Muscle layer of duodenum (tissue), 2 donors: ENCODE data around the gene SYT14.

ENCODE experiments used
- H3K27ac ChIP-seq: one replicate; pipeline ENCODE4 v1.7.0; 2013; ENCODE audit warnings: mild to moderate bottlenecking, low read length
- H3K27me3 ChIP-seq: one replicate; pipeline ENCODE4 v1.7.0; 2013; ENCODE audit warnings: low read depth, mild to moderate bottlenecking, control low read depth, low read length
- H3K36me3 ChIP-seq, 2 donors: one replicate each; pipeline ENCODE4 v1.7.0; 2013; ENCODE audit warnings: low read length in 2 of 2, control low read depth in 1 of 2, mild to moderate bottlenecking in 1 of 2; ENCODE audit not compliant: insufficient read depth in 2 of 2, control insufficient read depth in 1 of 2
- H3K4me1 ChIP-seq, 2 donors: one replicate each; pipeline ENCODE4 v1.7.0; 2013; ENCODE audit warnings: low read length in 2 of 2, mild to moderate bottlenecking in 2 of 2, control low read depth in 1 of 2, moderate library complexity in 1 of 2; ENCODE audit not compliant: insufficient read depth in 2 of 2, control insufficient read depth in 1 of 2
- H3K4me3 ChIP-seq, 2 donors: one replicate each; pipeline ENCODE4 v1.7.0; 2013; ENCODE audit warnings: low read length in 2 of 2, low read depth in 1 of 2, mild to moderate bottlenecking in 1 of 2
- H3K9me3 ChIP-seq, 2 donors: one replicate each; pipeline ENCODE4 v1.7.0; 2013; ENCODE audit warnings: low read length in 2 of 2, control low read depth in 1 of 2, mild to moderate bottlenecking in 1 of 2; ENCODE audit not compliant: control insufficient read depth in 1 of 2
- donor health status: healthy.

SYT14 gene

DNA sequence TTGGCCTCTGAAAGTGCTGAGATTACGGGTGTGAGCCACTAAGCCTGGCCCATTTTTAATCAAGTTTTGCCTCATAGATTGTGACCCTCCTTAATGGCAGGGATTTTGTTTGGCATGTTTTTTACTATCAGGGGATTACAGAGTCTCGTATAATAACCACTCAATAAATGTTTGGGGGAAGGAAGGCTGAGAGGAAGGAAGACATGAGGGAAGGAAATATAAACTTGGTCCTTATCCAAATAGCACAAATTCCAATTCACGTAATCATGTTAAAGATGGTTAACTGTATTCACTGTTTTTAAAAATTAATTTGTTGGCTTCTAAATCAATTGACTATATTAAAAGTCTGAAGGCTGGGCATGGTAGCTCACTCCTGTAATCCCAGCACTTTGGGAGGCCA lies 263.7 kb downstream of the SYT14 start:
- no peaks in the 10 kb centered on the region for H3K4me1 ChIP-seq
- H3K27me3 ChIP-seq = no peaks in the 10 kb centered on the region
- H3K36me3 ChIP-seq = no peaks in the 10 kb centered on the region
- H3K4me3 ChIP-seq = no peak overlapping the region
- no peaks in the 10 kb centered on the region for H3K9me3 ChIP-seq
- H3K27ac ChIP-seq = no peak overlapping the region

DNA sequence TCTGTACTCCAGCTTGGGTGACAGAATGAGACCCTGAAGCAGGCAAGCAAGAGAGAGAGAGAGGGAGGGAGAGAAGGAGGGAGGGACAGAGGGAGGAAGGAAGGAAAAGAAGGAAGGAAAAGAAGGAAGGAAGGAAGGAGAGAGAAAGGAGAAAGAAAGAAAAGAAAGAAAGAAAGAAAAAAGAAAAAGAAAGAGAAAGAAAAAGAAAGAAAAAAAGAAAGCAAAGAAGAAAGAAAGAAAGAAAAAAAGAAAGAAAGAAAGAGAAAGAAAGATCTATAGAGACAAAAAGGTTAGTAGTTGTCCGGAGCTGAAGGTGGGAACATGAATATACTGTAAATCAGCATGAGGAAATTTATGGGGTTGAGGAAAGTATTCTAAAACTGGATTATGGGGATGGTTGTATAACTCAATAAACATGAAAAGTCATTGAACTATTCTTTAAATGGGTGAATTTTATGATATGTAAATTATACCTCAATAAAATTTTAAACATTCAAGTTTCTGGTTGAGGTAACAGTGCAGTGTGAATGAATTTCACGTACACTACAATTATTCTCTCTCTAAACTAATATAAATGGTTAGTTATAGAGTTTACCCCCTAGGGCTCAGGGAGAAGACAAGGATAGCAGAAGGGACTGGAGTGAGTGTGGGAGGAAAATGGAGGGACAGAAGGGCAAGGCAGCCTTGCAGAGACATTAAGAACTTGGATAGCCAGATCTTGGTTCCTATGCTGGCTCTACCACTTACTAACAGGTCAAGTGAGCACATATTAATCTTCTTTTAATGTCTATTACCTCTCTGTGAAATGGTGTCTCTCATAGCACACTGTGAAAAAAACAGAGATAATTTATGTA lies 269.8 kb downstream of the SYT14 start:
- no peaks in the 10 kb centered on the region for H3K27me3 ChIP-seq
- no peaks in the 10 kb centered on the region for H3K9me3 ChIP-seq
- no peak overlapping the region for H3K4me3 ChIP-seq
- H3K27ac ChIP-seq = no peak overlapping the region
- no peaks in the 10 kb centered on the region for H3K4me1 ChIP-seq
- no peaks in the 10 kb centered on the region for H3K36me3 ChIP-seq

DNA sequence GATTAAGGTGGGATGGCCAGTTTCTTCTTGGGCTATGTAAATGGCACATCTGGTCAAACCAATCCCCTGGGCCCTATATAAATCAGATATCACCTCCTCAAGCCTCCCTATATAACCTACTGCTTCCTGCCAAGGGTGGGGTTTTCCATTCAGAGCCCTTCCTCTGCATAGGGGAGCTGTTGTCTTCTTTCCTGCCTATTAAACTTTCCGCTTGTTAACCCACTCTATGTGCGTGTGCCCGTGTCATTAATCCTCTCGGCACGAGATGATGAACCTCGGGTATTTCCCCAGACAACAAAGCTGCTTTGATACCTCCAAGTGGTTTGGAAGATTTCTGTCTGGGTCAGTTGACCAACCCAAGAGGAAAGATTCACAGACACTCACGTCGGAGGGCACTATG lies 275.3 kb downstream of the SYT14 start:
- Histone ChIP-seq H3K27ac (no peak overlapping the region), H3K4me3 (no peak overlapping the region), H3K4me1 (no peaks in the 10 kb centered on the region), H3K36me3 (no peaks in the 10 kb centered on the region), H3K9me3 (no peaks in the 10 kb centered on the region), H3K27me3 (no peaks in the 10 kb centered on the region)

DNA sequence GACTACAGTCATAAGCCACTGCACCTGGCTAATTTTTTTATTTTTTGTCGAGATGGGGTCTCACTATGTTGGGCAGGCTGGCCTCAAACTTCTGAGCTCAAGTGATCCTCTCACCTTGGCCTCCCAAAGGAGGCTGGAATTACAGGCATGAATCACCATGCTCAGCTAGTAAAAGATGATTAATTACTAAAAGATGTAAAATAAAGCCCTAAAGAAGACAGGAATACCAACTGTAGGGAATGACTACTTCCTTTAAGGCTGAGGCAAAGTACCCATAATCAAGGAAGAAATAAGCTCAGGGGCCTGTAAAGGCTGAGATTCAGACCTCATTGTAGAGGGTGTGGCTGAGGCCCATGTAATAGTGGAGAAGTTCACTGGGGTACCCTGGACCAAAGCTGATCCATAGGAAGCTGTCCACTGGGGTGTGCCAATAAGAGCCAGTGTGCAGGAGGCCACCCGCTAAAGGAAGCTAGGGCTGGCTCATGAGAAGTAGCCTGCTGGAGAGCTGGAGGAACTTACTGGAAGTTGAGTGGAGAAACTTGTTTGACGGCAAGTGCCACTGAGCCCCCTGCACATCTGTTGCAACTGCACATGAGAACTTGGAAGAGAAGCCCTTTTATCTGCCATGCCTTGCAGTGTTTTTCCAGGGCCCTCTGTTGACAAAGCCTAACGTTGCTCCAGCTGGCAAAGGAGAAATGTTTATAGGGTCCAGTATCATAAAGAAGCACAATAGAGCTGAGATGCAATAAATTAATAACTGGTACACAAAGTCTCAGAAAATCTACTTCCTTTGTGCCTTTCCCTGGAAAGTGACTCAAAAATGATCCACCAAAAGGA lies 276.8 kb downstream of the SYT14 start:
- Histone ChIP-seq H3K4me1 (no peaks in the 10 kb centered on the region), H3K27ac (no peak overlapping the region), H3K9me3 (no peaks in the 10 kb centered on the region), H3K36me3 (no peaks in the 10 kb centered on the region), H3K27me3 (no peaks in the 10 kb centered on the region), H3K4me3 (no peak overlapping the region)

DNA sequence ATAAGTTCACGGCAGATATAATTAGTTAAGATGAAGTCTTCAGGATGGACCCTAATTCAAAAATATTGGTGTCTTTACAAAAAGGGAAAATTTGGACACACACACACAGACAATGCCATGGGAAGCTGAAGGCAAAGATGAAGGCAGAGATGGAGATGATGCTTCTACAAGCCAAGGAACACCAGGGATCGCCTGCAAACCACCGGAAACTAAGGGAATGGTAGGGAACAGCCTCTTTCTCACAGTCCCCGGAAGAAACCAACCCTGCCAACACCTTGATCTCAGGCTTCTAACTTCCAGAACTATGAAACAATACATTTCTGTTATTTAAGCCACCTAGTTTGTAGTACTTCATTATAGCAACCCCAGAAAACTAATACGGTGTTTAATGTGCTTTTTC lies 279.5 kb downstream of the SYT14 start:
- Histone ChIP-seq H3K4me3 (no peak overlapping the region), H3K9me3 (no peaks in the 10 kb centered on the region), H3K36me3 (no peaks in the 10 kb centered on the region), H3K27ac (no peak overlapping the region), H3K27me3 (no peaks in the 10 kb centered on the region), H3K4me1 (no peaks in the 10 kb centered on the region)

DNA sequence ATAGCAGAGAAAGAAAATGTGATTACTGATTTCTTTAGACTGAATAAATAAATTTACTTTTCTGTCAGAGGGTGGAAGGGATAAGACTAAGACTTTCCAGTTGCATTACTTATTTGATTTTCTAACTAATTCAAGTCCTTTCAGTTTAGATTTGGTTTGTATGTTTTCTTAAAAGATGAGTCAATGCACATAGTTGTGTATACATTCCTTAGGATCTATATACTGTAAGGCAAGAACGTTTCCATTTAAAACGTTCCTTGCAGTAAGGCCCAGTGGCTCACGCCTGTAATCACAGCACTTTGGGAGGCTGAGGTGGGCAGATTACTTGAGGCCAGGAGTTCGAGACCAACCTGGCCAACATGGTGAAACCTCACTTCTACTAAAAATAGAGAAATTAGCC lies 280.0 kb downstream of the SYT14 start:
- H3K27ac ChIP-seq = no peak overlapping the region
- no peaks in the 10 kb centered on the region for H3K9me3 ChIP-seq
- peaks cover 0 to 2% of the 10 kb centered on the region in 2 donors for H3K4me1 ChIP-seq
- no peaks in the 10 kb centered on the region for H3K27me3 ChIP-seq
- H3K4me3 ChIP-seq = no peak overlapping the region
- H3K36me3 ChIP-seq = no peaks in the 10 kb centered on the region
